ENCODE data around the gene P3H2.

DNA sequence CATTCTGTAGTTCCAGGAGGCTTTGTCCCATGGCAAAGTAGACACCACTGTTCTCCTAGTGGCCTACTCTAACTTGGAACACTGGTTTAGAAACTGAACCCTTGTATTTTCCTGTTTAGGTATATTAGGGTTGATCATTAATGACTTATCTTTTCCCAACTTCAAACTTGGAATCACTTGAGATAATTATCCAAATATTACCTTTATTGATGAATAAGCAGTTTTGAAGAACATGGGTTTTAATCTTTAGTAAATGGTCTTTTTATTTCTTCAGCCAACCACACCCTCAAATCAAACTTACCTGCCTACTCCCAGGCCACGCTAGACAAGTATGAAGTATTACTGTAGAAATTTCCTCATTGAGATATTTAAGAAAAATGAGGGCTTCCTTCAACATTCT, 6.5 kb upstream of the P3H2 start:
- no peak for TF ChIP-seq YY1 (IDR thresholded peaks at IDR 0.05; ENCODE audit: insufficient read depth, insufficient read length)
- no peak for TF ChIP-seq SUZ12 (IDR thresholded peaks at IDR 0.05; ENCODE audit: extremely low read depth, insufficient read depth, insufficient read length)
